Gastroesophageal sphincter (tissue), 3 donors: ENCODE data around the gene KIF5C.

Experiments used
- EP300 ChIP-seq: sonication (generic); formaldehyde crosslinking; IDR thresholded peaks from one replicate; pipeline ENCODE4 v1.6.1; 2017; ENCODE audit warnings: antibody characterized with exemption, mild to moderate bottlenecking
- TF ChIP-seq, protein P1 (sequence below), 4 experiments: fragments of 200-600 bp in 2 of 4; fragments of 450-650 bp in 2 of 4; sonication (generic) in 1 of 4; IDR thresholded peaks; one replicate each; pipeline ENCODE4 v1.5.1; 2017 to 2019; ENCODE audit warnings: antibody characterized with exemption in 4 of 4, mild to moderate bottlenecking in 2 of 4, moderate library complexity in 2 of 4

DNA sequence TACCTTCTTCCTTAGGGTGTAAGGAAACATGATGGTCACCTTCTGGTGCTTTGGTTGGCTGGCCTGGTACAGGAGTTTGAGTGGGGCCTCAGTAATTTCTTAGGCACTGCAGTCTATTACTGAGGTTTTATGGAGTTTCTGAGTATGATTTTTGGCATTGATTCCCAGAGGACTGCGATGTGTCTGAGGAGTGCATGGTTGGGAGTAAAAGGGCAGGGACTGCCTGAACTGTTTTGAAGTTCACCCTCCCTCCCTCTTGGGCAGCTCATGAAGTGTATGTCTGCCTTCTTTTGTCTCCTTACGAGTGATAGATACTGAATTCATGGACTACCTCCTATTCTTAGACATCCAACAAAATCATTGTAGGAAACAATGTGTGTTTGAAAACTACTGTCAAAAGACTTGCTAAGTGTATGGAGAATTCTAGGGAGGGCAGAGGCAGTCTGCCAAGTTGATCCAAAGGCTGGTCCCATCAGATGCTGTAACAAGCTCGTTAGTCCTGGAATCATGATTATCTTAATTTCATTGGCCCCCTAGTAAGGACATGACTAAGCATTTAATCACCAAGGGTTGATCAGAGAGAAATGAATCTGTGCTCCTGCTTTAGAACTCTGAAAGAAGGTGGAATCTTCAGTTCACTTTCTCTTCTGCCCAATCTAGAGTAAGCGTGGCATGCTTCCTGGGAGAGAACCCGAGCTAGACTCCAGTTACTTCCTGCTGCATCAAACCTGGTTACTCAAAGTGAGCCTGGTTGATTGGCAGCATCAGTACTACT lies 190.0 kb downstream of the KIF5C start:
- TF ChIP-seq, protein P1, sequence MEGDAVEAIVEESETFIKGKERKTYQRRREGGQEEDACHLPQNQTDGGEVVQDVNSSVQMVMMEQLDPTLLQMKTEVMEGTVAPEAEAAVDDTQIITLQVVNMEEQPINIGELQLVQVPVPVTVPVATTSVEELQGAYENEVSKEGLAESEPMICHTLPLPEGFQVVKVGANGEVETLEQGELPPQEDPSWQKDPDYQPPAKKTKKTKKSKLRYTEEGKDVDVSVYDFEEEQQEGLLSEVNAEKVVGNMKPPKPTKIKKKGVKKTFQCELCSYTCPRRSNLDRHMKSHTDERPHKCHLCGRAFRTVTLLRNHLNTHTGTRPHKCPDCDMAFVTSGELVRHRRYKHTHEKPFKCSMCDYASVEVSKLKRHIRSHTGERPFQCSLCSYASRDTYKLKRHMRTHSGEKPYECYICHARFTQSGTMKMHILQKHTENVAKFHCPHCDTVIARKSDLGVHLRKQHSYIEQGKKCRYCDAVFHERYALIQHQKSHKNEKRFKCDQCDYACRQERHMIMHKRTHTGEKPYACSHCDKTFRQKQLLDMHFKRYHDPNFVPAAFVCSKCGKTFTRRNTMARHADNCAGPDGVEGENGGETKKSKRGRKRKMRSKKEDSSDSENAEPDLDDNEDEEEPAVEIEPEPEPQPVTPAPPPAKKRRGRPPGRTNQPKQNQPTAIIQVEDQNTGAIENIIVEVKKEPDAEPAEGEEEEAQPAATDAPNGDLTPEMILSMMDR (IDR thresholded peaks at IDR 0.05) = no peak
- TF ChIP-seq EP300 = no peak
